HG03457 (cell line): ENCODE results near the gene FCER1A.

ENCODE experiments used
- ATAC-seq: cut with Tn5 transposase; IDR thresholded peaks from one replicate; pipeline ENCODE4 v1.9.1; 2021; ENCODE audit warnings: moderate number of reproducible peaks; ENCODE audit not compliant: unreplicated experiment

FCER1A gene

GRCh38 chr1:159302095-159302494 lies at the start of gene FCER1A:
FCER1A (plus strand) TSS chr1:159302336; CDS start chr1:159302365, 29 bp downstream.
- no peak for ATAC-seq

- ATAC-seq = no peak
Observed at GRCh38 chr1:159261311-159261710, 40.8 kb upstream of the FCER1A start.

GRCh38 chr1:159261721-159262494 lies 40.2 kb upstream of the FCER1A start:
- ATAC-seq = no peak

GRCh38 chr1:159266832-159267231 lies 35.3 kb upstream of the FCER1A start:
- ATAC-seq = no peak

GRCh38 chr1:159274631-159275030 lies 27.5 kb upstream of the FCER1A start:
- ATAC-seq = no peak

- ATAC-seq = no peak
Observed at GRCh38 chr1:159275891-159276290, 26.2 kb upstream of the FCER1A start.

GRCh38 chr1:159279773-159280172 lies 22.4 kb upstream of the FCER1A start:
- ATAC-seq = no peak

GRCh38 chr1:159282118-159282517 lies 20.0 kb upstream of the FCER1A start:
- no peak for ATAC-seq

GRCh38 chr1:159289060-159289459 lies 13.1 kb upstream of the FCER1A start:
- ATAC-seq = no peak

- no peak for ATAC-seq
Observed at GRCh38 chr1:159291424-159291823, 10.7 kb upstream of the FCER1A start.

- no peak for ATAC-seq
Observed at GRCh38 chr1:159296706-159297375, 5.3 kb upstream of the FCER1A start.

GRCh38 chr1:159300146-159300545 lies 2.0 kb upstream of the FCER1A start:
- ATAC-seq = no peak

- ATAC-seq = no peak
Observed at GRCh38 chr1:159307346-159308020, 5.3 kb downstream of the FCER1A start.

- ATAC-seq = no peak
Observed at GRCh38 chr1:159311679-159312078, 9.5 kb downstream of the FCER1A start.

GRCh38 chr1:159315381-159315780 lies 13.2 kb downstream of the FCER1A start:
- ATAC-seq = no peak

- ATAC-seq = no peak
Observed at GRCh38 chr1:159318784-159319551, 16.8 kb downstream of the FCER1A start.

GRCh38 chr1:159334797-159335196 lies 32.7 kb downstream of the FCER1A start:
- no peak for ATAC-seq

GRCh38 chr1:159338018-159338417 lies 35.9 kb downstream of the FCER1A start:
- no peak for ATAC-seq

- ATAC-seq = no peak
Observed at GRCh38 chr1:159339536-159339935, 37.4 kb downstream of the FCER1A start.

- ATAC-seq = no peak
Observed at GRCh38 chr1:159341736-159342135, 39.6 kb downstream of the FCER1A start.

- ATAC-seq = no peak
Observed at GRCh38 chr1:159342761-159343425, 40.8 kb downstream of the FCER1A start.
